CD14-positive monocyte (primary cell): ENCODE results near the gene GNG8. TPM values are rescaled to one million over a fixed set of nuclear protein-coding genes. Genes with fewer than 3 reads are reported as not detected.

Source experiments
- DNase-seq, 3 donors: peaks; one replicate each; pipeline ENCODE4 v3.0.0-alpha.2; 2011 to 2022
- H2AFZ ChIP-seq: 2 replicates; pipeline ENCODE4 v1.6.0; 2012; ENCODE audit warnings: mild to moderate bottlenecking, low read depth, low read length, inconsistent platforms; ENCODE audit not compliant: insufficient read depth, poor library complexity, severe bottlenecking
- H3K27ac ChIP-seq, 2 donors: 1 replicate in 1 of 2; 2 replicates in 1 of 2; pipeline ENCODE4 v1.5.1; 2012 to 2013; ENCODE audit warnings: low read length in 2 of 2, control low read depth in 1 of 2, inconsistent platforms in 1 of 2, low read depth in 1 of 2, mild to moderate bottlenecking in 1 of 2
- H3K27me3 ChIP-seq, 2 donors: one replicate each; pipeline versions ENCODE4 v1.6.0 to v1.6.1; 2011 to 2013; ENCODE audit warnings: low read length in 2 of 2; ENCODE audit not compliant: control insufficient read depth in 2 of 2, insufficient read depth in 2 of 2
- H3K36me3 ChIP-seq, 2 donors: replicated peaks in 1 of 2; 1 replicate in 1 of 2; 2 replicates in 1 of 2; pipeline versions ENCODE4 v1.5.1 to v1.6.1; 2012 to 2013; ENCODE audit warnings: low read length in 2 of 2, control low read depth in 1 of 2, inconsistent platforms in 1 of 2, mild to moderate bottlenecking in 1 of 2; ENCODE audit not compliant: insufficient read depth in 2 of 2, control insufficient read depth in 1 of 2
- H3K4me1 ChIP-seq, 2 donors: 1 replicate in 1 of 2; 2 replicates in 1 of 2; pipeline versions ENCODE4 v1.5.1 to v1.6.1; 2012 to 2013; ENCODE audit warnings: low read length in 2 of 2, control low read depth in 1 of 2, inconsistent platforms in 1 of 2, mild to moderate bottlenecking in 1 of 2, moderate library complexity in 1 of 2; ENCODE audit not compliant: insufficient read depth in 2 of 2, control insufficient read depth in 1 of 2
- H3K4me2 ChIP-seq: replicated peaks from 2 replicates; pipeline ENCODE3; 2012; ENCODE audit warnings: low read length, moderate library complexity, mild to moderate bottlenecking; ENCODE audit not compliant: poor library complexity, severe bottlenecking; ENCODE audit errors: extremely low read depth
- H3K4me3 ChIP-seq, 3 experiments: fragments of 200-600 bp in 1 of 3; sonication (generic) in 1 of 3; replicated peaks in 1 of 3; 1 replicate in 2 of 3; 2 replicates in 1 of 3; pipeline ENCODE4 v1.5.1; 2011 to 2013; ENCODE audit warnings: low read length in 3 of 3, mild to moderate bottlenecking in 3 of 3, control low read depth in 2 of 3, low read depth in 2 of 3, inconsistent platforms in 1 of 3, moderate library complexity in 1 of 3
- H3K79me2 ChIP-seq: 2 replicates; pipeline ENCODE4 v1.6.0; 2012; ENCODE audit warnings: mild to moderate bottlenecking, control low read depth, inconsistent platforms, low read length, moderate library complexity; ENCODE audit not compliant: insufficient read depth
- H3K9ac ChIP-seq: 2 replicates; pipeline ENCODE4 v1.6.0; 2017; ENCODE audit warnings: low read length, mild to moderate bottlenecking; ENCODE audit not compliant: insufficient read depth, poor library complexity, severe bottlenecking
- H3K9me3 ChIP-seq, 2 donors: replicated peaks in 1 of 2; 1 replicate in 1 of 2; 2 replicates in 1 of 2; pipeline versions ENCODE4 v1.5.1 to v1.6.1; 2012 to 2013; ENCODE audit warnings: low read length in 2 of 2, control low read depth in 1 of 2; ENCODE audit not compliant: control insufficient read depth in 1 of 2, insufficient read depth in 1 of 2
- H4K20me1 ChIP-seq: 2 replicates; pipeline ENCODE4 v1.6.0; 2012; ENCODE audit warnings: mild to moderate bottlenecking, low read length, control low read depth, moderate library complexity; ENCODE audit not compliant: insufficient read depth
- H3K27ac Mint-ChIP-seq, 7 donors: one replicate each; pipeline ENCODE4 v1.8.0; 2020; ENCODE audit warnings: mild to moderate bottlenecking in 7 of 7, mixed read lengths in 7 of 7, moderate library complexity in 6 of 7, inconsistent platforms in 2 of 7
- H3K27me3 Mint-ChIP-seq, 3 donors: one replicate each; pipeline ENCODE4 v1.8.0; 2021 to 2022; ENCODE audit warnings: low read depth in 3 of 3, mild to moderate bottlenecking in 3 of 3, mixed read lengths in 3 of 3, moderate library complexity in 3 of 3, inconsistent platforms in 1 of 3
- H3K36me3 Mint-ChIP-seq, 2 donors: one replicate each; pipeline ENCODE4 v1.8.0; 2020; ENCODE audit warnings: mixed read lengths in 2 of 2, inconsistent platforms in 1 of 2, mild to moderate bottlenecking in 1 of 2
- H3K4me1 Mint-ChIP-seq: one replicate; pipeline ENCODE4 v1.8.0; 2020; ENCODE audit warnings: mild to moderate bottlenecking, mixed read lengths
- H3K4me3 Mint-ChIP-seq, 2 donors: one replicate each; pipeline ENCODE4 v1.8.0; 2020; ENCODE audit warnings: mild to moderate bottlenecking in 2 of 2, mixed read lengths in 2 of 2, moderate library complexity in 1 of 2
- H3K9me3 Mint-ChIP-seq, 7 donors: one replicate each; pipeline ENCODE4 v1.8.0; 2020 to 2022; ENCODE audit warnings: mixed read lengths in 7 of 7, mild to moderate bottlenecking in 6 of 7, moderate library complexity in 6 of 7, inconsistent platforms in 2 of 7
- WGBS: methylation state at CpG from one replicate; pipeline ENCODE4 v1.1.5; 2013; ENCODE audit warnings: missing lambda C conversion rate; ENCODE audit not compliant: insufficient coverage; 5-methylcytosine and 5-hydroxymethylcytosine counted together
- intact Hi-C, 2 donors: fragments of 100-400 bp; cut with micrococcal nuclease; formaldehyde crosslinking; loops; one replicate each; pipeline versions ENCODE4 v1.15.0 to v1.15.1; 2023
- polyA plus RNA-seq, 3 donors: library from polyadenylated mRNA; depleted of rRNA in 1 of 3; unstranded in 2 of 3; stranded (reverse) in 1 of 3; fragments of 300-500 nt in 2 of 3; fragments of >200 nt in 1 of 3; fragmentation: Illumina TruSeq in 2 of 3; gene quantifications; 1 replicate in 2 of 3; 2 replicates in 1 of 3; pipeline ENCODE4 v1.2.3, GENCODE V29; 2012 to 2021
- TF ChIP-seq, protein P1 (sequence below): fragments of 200-600 bp; IDR thresholded peaks from one replicate; pipeline ENCODE4 v1.8.0; 2022; ENCODE audit warnings: antibody characterized with exemption, mild to moderate bottlenecking

GNG8 gene
- polyA plus RNA-seq, 3 donors, result not detected

- peak overlapping the region in 1 of 2 donors; percentile 80 for H3K4me3 Mint-ChIP-seq
Measured at GRCh38 chr19:46616631-46617322, 19.2 kb downstream of the GNG8 start.

GRCh38 chr19:46615966-46616365, 20.0 kb downstream of the GNG8 start:
- peaks cover 28 to 45% (median 38%) of the 10 kb centered on the region in 3 donors for H3K27me3 Mint-ChIP-seq
- H3K4me3 ChIP-seq, result no peak overlapping the region
- H2AFZ ChIP-seq, result no peak overlapping the region
- peaks cover 7 to 10% of the 10 kb centered on the region in 2 donors for H3K36me3 Mint-ChIP-seq
- peaks cover 0 to 2% of the 10 kb centered on the region in 2 donors for H3K36me3 ChIP-seq
- no peak for DNase-seq
- H3K79me2 ChIP-seq, result no peaks in the 10 kb centered on the region
- peaks cover 0 to 5% (median 0%) of the 10 kb centered on the region in 7 donors for H3K9me3 Mint-ChIP-seq
- no peak overlapping the region for H3K9ac ChIP-seq
- H3K4me3 Mint-ChIP-seq, result peak overlapping the region in 1 of 2 donors; percentile 77
- no peak overlapping the region for H3K4me2 ChIP-seq
- H3K27me3 ChIP-seq, result peaks cover 0 to 24% of the 10 kb centered on the region in 2 donors
- 84% methylated on average over 6 of the region's 10 CpGs for WGBS
- H3K4me1 Mint-ChIP-seq, result peaks cover 58% of the 10 kb centered on the region
- H3K27ac ChIP-seq, result no peak overlapping the region
- no peaks in the 10 kb centered on the region for H3K9me3 ChIP-seq
- intact Hi-C loops, result loop anchor here (5.0 to 10.0 kb wide), 2 partner anchors 99 to 116 kb away; partner anchors contain the start of gene PRKD2 (in 1 of the 2)
- H3K27ac Mint-ChIP-seq, result no peak overlapping the region
- peaks cover 61 to 63% of the 10 kb centered on the region in 2 donors for H3K4me1 ChIP-seq
- TF ChIP-seq, protein P1, sequence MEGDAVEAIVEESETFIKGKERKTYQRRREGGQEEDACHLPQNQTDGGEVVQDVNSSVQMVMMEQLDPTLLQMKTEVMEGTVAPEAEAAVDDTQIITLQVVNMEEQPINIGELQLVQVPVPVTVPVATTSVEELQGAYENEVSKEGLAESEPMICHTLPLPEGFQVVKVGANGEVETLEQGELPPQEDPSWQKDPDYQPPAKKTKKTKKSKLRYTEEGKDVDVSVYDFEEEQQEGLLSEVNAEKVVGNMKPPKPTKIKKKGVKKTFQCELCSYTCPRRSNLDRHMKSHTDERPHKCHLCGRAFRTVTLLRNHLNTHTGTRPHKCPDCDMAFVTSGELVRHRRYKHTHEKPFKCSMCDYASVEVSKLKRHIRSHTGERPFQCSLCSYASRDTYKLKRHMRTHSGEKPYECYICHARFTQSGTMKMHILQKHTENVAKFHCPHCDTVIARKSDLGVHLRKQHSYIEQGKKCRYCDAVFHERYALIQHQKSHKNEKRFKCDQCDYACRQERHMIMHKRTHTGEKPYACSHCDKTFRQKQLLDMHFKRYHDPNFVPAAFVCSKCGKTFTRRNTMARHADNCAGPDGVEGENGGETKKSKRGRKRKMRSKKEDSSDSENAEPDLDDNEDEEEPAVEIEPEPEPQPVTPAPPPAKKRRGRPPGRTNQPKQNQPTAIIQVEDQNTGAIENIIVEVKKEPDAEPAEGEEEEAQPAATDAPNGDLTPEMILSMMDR, result no peak
- H4K20me1 ChIP-seq, result peaks cover 1% of the 10 kb centered on the region

More at GRCh38 chr19:46616631-46617322, 19.2 kb downstream of the GNG8 start:
- H3K9me3 ChIP-seq, result no peaks in the 10 kb centered on the region
- Mint-ChIP-seq H3K4me1 (peaks cover 58% of the 10 kb centered on the region), H3K27me3 (peaks cover 28 to 42% (median 35%) of the 10 kb centered on the region in 3 donors), H3K36me3 (peaks cover 14 to 17% of the 10 kb centered on the region in 2 donors), H3K27ac (peak overlapping the region in 6 of 7 donors; percentile 13 to 85 (median 48)), H3K9me3 (peaks cover 0 to 5% (median 0%) of the 10 kb centered on the region in 7 donors)
- WGBS, result 4% methylated on average over 15 of the region's 17 CpGs
- H3K9ac ChIP-seq, result no peak overlapping the region
- H3K4me1 ChIP-seq, result peaks cover 57 to 63% of the 10 kb centered on the region in 2 donors
- no peak overlapping the region for H2AFZ ChIP-seq
- DNase-seq, result peak in 2 of 3 donors; percentile 58 to 72
- no peak overlapping the region for H3K4me2 ChIP-seq
- intact Hi-C loops, result loop anchor here (5.0 to 10.0 kb wide), 2 partner anchors 98 to 116 kb away; partner anchors contain the start of gene PRKD2 (in 1 of the 2)
- H3K79me2 ChIP-seq, result no peaks in the 10 kb centered on the region
- TF ChIP-seq, protein P1, result peak; percentile 57
- no peak overlapping the region for H3K4me3 ChIP-seq
- H3K27me3 ChIP-seq, result peaks cover 0 to 21% of the 10 kb centered on the region in 2 donors
- H3K36me3 ChIP-seq, result peaks cover 0 to 4% of the 10 kb centered on the region in 2 donors
- H3K27ac ChIP-seq, result no peak overlapping the region
- H4K20me1 ChIP-seq, result no peaks in the 10 kb centered on the region
